Lung microvascular endothelial cell (primary cell): ENCODE results near the gene STAMBPL1. TPM values are rescaled to one million over a fixed set of nuclear protein-coding genes. Genes with fewer than 3 reads are reported as not detected.

Experiments used
- DNase-seq, 2 donors: peaks; one replicate each; pipeline versions ENCODE4 v3.0.0 to v3.0.0-alpha.2; 2010; ENCODE audit warnings: low read depth in 2 of 2
- total RNA-seq: library from RNA; depleted of rRNA; stranded (reverse); fragments of >200 nt; gene quantifications from 2 replicates; pipeline ENCODE4 v1.2.1, GENCODE V29; 2014

The STAMBPL1 gene
- total RNA-seq, 1 donor from 2014 or later, result 1.2 TPM

GRCh38 chr10:88857831-88858230 is 22.2 kb upstream of the STAMBPL1 start:
- no peak for DNase-seq

- DNase-seq, result no peak
These were observed 21.6 kb upstream of the STAMBPL1 start for GRCh38 chr10:88858491-88858890.

- DNase-seq, result no peak
These were observed 19.0 kb upstream of the STAMBPL1 start for GRCh38 chr10:88861036-88861435.

DNA sequence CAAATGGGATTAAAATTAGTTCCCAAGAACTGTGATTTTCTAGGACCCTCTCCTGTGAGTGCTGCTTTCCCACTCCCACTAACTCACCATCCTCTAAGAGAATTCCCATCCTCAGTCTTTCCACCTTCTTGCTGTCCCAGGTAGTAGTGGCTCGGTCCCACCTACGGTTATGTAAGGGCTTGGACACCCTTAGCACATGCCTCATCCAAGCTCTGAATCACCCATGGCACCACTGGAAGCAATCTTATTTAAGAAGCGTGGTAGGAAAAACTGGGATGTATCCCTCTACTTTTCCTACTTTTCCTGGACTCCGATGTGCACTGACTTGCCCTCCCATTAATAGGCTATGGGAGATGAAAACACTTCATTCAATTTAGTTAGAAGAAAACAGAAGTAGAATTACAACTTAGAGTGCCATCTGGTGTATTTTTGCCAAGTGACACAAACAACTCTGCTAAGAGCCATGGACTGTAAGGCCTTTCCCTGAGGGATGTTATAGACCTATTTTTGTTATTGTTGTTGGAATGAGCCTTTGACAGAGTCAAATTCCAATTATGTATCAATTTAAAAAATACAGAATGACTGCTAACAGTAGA is 14.7 kb upstream of the STAMBPL1 start:
- DNase-seq, result no peak

GRCh38 chr10:88866454-88866853 is 13.6 kb upstream of the STAMBPL1 start:
- no peak for DNase-seq

DNA sequence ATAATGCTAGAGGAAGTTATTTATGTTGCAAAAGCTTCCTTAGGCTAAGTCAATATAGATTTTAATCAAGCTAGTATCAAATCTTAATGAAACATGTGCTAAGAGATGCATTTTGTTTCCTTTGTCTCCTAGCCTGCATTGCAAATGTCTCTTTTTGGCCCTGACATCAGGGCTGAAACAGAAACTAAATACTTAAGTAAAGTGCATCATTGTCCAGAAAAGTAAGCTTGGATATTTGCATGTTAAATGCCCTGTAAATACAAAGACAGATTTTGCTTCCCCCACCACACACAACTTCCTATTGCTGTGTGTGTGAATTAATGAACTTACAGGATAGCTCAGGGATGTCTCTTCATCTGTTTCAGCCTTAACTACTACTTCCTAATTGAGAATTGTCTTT is 10.0 kb upstream of the STAMBPL1 start:
- no peak for DNase-seq

GRCh38 chr10:88873757-88874156 is 6.3 kb upstream of the STAMBPL1 start:
- peak in 1 of 2 donors; percentile 58 for DNase-seq

DNA sequence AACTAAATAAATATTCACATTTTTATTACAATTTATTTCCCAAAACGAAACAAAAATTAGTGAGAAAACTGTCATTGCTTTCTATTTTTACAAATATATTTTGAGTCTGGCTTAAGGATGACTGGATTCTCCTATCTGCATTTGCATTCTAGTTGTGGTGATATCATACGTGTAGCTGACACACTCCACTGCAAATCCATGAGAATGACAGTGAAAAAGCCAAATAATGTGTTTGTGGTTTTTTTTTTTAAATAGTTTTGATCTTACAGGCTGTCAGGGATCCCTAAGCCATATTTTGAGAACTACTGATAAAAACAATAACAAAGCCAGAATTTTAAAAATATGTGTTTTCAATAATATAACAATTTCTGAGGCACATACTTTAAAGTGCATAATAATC is 5.8 kb upstream of the STAMBPL1 start:
- DNase-seq, result no peak

DNA sequence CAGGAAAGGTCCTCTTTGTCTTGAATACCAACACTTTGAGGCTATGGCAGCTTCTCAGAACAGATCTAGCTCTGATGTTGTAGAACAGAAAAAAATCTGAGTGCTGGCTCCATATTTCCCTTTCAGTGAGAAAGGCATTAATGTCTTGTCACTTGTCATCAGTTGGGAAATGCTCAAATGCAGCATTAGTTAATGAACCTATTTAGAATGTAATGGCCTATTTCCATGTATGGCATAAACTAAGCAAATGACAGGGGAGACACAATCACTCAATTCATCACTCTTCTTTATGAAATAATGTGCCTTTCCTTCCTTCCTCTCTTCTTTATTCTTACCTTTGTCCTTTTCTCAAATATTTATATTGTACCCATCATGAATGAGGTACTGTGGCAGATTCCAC is 5.0 kb upstream of the STAMBPL1 start:
- DNase-seq, result no peak

DNA sequence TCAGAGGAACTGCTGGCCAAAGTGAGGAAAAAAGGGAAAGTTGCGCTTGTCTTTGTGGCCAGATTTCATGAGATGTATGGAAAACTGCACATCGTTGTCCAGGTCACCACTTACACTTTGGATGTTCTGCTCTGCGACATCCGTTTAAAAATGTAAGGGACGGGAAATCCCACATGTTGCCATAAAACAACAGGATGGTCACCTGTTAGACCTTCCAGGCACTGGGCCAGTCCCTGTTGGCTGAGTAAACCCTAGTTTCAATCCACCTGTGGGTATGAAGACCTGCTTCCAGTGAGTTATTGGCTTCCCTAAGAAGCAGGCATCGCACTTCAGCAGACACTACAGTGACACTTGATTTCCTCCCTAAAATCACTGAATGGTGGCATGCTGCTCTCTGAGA is 2.7 kb upstream of the STAMBPL1 start:
- no peak for DNase-seq

DNA sequence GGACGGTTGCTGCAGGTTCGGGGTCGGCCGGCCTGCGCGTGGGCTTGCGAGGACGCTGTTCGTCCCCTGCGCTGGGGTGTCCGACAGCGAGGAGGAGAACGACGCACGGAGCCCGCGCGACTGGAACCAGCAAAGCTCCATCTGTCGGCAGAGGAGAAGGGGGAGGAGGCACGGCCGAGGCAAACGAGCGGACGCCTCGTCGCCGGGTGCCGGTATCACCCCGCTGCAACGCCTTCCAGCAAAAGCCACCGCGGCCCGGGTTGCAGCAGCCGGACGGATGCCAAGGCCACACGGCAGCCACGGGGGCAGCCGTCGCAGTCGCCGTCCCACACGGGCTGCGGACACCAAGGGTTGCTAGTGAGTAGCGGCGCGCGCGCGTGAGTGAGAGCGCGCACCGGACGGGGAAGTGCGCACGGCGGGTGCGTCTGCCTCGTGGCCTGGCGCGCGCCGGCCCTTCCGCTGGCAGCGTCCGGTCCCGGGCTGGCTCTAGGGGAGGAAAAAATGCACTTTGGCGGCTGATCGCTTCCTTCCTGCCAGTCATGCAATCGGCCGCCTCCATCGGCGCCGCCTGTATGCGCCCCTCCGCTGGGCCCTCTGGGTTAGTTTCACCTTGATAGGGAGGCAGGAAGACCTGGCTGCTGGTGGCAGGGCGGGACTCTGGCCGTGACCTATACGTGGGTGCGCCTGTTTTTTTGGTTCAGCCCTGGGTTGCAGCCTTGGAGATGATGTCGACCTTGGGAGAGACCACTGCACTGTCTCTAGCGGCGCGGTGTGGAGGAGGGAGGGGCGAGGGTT is 434 bp downstream of the STAMBPL1 start:
- DNase-seq, result peak; percentile 88 to 92

DNA sequence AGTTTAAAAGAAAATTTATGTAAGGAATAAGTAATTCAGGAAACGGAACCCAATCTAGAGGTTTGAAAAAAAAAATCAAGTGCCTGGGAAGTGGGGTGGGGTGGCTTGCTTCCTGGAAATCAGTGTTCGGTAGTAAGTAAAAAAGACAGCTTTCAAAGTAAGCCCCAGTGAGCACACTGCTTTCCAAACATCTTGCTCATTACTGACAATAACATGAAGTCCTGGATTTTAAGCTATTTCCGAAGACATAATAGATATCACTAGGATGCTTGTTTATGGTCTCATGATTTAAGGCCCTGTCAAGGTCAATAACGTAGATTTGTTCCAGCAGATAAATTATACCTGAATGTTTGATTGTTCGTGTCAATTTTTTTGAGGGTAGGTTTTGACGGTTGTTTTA is 1.3 kb downstream of the STAMBPL1 start:
- DNase-seq, result peak; percentile 4 to 13

- peak in 1 of 2 donors; percentile 8 for DNase-seq
These were observed 2.0 kb downstream of the STAMBPL1 start for GRCh38 chr10:88881922-88882645.

- peak in 1 of 2 donors; percentile 73 for DNase-seq
These were observed 2.8 kb downstream of the STAMBPL1 start for GRCh38 chr10:88882646-88883447.

DNA sequence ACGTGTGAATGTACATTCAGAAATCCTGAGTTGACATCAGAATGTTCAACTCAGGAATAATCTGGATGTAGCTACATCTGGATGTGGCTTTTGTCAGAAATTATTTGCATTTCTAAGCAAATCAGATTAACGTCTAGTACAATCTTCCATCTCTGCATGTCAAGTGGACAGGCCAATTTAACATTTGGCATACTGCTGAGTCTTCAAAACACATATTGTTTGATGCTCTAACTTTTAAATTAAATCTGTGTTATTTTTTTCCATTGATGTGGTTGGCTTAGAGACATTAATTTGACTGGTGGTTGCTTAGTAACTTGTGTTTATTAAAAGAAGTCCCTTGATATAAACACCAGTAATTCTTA is 3.4 kb downstream of the STAMBPL1 start:
- DNase-seq, result peak in 1 of 2 donors; percentile 2

DNA sequence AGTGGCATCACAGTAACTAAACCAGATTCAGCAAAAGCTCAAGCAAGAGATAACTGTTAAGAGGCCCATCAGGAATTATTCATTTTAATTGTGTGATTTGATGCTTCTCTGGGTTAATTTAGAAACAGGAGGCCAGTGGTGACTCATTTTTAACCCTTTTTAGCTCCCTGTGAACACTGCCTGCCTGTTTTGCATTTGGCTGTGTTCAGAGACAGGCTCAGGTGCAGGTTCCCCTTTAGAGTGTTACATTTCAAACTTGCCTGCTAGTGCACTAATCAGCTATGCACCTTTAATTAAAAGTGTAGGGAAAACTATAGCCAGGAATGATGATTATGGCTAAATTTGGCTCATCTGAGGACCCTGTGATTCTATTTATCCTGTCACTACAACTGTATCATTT is 6.5 kb downstream of the STAMBPL1 start:
- no peak for DNase-seq

- DNase-seq, result no peak
These were observed 8.9 kb downstream of the STAMBPL1 start for GRCh38 chr10:88888810-88889445.

- no peak for DNase-seq
These were observed 9.7 kb downstream of the STAMBPL1 start for GRCh38 chr10:88889559-88890337.

DNA sequence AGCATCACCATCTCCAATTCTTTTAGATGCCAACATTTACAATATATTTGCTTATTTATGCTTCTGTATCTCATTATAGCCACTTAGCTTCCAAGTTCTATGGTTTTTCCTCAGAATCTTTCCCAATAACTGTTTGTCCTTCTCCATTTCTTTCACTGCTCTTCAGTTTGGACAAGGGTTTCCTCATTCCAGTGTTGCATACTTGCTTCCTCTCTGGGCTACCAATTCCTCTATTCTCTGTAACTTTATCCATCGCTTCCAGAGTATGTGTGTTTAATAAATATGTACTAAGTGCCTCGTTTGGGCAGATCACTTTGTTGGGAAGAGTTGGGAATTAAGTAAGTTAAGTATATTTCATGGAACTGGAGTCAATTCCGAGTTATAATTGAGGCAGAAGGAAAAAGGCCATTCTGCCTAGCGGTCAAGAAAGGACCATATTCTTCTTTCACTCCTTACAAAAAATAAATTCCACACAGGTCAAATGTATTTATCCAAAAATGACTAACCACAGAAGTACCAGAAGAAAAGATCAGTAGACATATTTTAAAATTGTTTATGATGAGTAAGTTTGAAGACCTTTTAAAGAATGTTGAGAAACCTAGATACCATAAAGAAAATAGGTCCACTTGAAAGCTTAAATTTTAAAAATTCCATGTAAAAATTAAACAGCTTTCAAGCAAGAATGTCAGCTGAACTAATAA is 10.8 kb downstream of the STAMBPL1 start:
- no peak for DNase-seq
